NCI-H2196 (cell line): ENCODE results near the gene REC114.
"Not testable (repeated sequence)": the region's sequence is repeated elsewhere in the genome, so short reads cannot be mapped to it uniquely, and the experiment has no call there.

ENCODE experiments used
- DNase-seq: peaks from one replicate; lab custom pipeline; 2025; ENCODE audit not compliant: unreplicated experiment; lab: John Stamatoyannopoulos, UW

REC114 gene

GRCh38 chr15:73573037-73573436 is 130.1 kb downstream of the REC114 start:
- DNase-seq = no peak

GRCh38 chr15:73573572-73573971 is 130.6 kb downstream of the REC114 start:
- peak; percentile 4 for DNase-seq

DNA sequence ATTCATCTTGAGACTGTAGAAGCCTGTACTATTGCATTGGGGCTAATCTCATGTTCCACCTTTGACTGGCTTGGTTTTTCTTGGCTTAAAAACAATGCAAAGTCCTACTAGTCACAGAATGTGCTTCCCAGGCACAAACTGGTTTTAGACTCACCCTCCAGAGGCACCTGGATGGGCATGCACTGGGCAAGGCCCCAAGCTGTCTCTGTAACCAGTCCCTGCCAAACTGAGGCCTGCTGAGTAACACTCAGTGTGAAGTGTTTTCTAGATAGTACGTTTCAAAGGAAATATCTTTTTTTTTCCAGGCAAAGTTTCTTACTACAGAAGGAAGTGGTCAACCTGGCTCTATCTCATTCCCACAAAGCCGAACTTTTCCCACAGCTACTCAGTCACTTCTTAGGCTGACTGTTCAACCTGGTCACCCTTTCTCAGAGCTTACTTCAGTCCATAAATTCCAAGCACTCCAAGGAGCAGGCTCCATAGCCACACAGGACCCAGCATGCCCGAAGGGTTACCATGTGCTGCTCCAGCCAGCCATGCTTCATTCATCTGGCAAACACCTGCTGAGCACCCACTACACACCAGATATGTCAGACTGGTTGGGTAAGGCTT is 132.8 kb downstream of the REC114 start:
- no peak for DNase-seq

DNA sequence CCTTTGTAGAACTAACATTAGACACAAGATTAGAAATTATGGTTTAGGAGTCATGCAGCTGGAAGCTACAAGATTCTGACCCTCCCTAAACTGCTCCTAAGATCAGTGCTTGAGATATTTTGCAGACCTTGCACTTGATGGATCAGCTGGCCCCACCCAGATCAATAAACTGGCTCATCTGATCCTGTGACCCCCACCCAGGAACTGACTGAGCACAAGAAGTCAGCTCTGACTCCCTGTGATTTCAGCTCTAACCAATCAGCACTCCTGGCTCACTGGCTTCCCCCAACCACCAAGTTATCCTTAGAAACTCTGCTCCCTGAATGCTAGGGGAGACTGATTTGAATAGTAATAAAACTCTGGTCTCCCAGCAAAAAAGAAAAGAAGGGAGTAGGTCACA is 134.6 kb downstream of the REC114 start:
- DNase-seq = not testable (repeated sequence)

DNA sequence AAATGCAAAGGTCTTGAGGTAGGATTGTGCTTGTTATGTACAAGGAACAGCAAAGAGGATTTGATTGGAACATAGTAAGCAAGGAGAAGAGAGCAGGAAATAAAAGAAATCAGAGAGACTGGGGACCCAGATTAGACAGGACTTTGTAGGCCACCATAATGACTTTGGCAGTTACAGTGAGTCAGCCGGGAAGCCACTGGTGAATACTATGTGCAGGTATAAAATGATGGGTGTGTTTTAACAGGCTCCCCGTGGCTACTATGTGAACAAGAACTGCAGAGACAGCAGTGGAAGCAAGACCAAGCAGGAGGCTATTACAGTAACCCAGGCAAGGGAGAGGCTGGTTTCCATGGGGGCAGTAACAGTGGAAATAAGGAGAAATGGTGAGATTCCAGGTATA is 135.1 kb downstream of the REC114 start:
- no peak for DNase-seq

- no peak for DNase-seq
These were observed 140.0 kb downstream of the REC114 start for GRCh38 chr15:73582851-73583379.

DNA sequence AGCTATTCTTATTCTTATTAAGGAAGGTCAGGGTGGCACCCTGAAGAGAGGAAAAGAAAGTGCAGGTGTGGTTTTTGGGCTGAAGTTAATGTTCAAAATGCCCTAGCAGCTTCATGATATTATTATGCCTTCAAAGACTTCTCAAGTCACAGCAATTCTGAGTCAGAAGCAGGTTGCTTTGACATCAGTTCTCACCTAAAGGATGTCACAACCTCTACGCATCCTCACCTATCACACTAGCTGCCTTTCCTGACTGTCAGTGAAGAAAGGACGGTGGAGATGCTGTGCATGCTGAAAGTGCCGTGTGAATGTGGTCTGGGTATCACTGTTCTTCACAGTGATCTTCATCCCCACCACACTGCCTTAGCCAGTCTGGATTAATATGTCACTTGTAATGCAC is 140.6 kb downstream of the REC114 start:
- DNase-seq = no peak

DNA sequence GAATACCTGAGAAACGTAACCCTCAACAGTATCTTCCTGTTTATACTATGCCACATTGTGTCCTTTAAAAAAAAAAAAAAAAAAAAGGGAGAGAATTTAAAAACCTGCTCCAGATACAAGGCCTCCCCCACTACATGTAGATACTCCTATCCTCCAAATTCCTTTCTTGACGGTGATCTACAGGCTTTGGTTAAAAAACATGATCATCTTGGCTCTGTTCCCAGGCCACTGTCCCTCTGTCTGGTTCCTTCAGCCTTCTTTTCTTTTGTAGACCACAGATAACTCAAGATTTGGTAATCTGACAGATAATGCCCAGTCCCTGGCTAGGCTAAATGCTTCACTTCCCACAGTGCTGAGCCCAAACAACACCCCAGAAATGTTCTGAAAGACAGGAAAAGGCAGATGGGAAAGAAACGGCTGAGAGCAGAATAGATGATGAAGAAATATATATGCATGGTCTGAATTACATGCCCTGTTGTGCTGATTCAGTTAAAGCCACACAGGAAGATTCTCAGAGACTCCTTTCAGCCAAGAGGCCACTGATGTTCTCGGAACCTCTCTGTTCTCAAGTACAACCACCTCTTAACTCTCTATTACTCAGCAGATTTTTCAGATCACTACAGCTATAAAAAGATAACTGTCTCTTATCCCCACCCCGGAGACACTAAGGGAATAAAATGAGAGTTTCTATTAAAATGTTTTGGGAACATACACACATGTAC is 141.9 kb downstream of the REC114 start:
- no peak for DNase-seq

DNA sequence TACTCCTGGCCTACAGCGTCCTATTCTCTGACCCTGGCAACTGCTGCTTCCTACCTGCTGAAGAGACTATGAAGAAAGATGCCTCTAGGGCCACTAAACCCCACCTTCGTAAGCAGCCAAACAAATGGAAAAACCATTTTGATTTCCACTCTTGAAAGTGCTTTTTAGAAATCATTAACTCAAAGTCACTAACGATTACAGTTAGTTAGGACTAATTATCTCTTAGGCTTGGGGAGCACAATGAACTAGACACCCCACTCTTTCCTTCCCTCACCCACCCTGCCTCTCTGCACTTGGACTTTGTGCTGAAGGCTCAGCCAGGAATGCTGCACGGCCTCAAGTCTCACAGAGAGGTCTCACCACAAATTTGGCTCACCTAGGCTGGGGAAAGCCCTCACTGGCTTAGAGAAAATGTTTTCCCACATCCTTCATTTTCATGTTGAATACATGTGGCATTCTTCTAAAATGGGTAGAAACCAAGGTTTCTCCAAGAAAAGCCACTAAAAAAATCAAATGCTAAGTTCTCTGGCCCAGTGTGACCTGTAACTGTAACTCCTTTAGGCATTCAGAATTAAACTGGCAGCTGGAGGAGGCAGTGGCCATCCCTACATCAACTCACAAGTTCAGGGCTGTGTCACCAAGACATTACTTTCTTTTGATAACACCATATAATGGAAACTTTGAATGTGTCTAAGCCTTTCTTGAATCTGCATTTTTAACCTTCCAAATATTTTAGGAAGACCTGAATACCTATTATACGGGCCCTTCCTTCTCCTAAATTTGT is 143.1 kb downstream of the REC114 start:
- DNase-seq = no peak

DNA sequence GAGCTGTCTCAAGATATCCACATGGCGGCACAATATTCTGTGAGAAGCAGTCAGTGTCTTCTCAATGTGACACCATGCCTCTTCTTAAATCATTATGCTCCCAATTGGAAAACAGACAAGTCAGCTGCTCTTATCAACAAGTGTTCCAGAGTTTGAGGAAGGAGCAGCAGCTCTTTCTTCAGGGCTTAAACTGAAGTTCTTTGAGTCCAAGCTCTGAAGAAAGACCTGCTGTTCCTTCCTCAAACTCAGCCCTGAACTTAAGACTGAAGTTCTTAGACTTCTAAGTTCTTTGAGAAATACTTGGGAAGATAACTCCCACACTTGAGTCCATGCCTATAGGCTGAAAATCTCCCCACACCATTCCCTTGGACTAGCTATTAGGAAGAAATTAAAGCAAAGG is 146.8 kb downstream of the REC114 start:
- DNase-seq = no peak

DNA sequence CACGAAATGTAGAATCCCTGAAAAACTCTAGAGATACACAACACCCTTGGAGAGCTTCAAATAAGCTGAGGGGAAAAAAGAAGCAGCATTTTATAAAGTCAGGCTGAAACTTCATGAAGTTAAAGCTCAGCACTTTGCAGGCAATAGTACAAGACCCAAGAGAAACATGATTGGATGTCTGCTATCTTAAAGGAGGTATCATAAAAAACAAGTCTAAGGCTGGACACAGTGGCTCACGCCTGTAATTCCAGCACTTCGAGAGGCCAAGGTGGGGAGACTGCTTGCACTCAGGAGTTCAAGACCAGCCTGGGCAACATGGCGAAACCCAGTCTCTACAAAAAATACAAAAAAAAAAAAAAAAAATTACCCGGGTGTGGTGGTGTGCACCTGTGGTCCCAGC is 147.3 kb downstream of the REC114 start:
- DNase-seq = no peak

DNA sequence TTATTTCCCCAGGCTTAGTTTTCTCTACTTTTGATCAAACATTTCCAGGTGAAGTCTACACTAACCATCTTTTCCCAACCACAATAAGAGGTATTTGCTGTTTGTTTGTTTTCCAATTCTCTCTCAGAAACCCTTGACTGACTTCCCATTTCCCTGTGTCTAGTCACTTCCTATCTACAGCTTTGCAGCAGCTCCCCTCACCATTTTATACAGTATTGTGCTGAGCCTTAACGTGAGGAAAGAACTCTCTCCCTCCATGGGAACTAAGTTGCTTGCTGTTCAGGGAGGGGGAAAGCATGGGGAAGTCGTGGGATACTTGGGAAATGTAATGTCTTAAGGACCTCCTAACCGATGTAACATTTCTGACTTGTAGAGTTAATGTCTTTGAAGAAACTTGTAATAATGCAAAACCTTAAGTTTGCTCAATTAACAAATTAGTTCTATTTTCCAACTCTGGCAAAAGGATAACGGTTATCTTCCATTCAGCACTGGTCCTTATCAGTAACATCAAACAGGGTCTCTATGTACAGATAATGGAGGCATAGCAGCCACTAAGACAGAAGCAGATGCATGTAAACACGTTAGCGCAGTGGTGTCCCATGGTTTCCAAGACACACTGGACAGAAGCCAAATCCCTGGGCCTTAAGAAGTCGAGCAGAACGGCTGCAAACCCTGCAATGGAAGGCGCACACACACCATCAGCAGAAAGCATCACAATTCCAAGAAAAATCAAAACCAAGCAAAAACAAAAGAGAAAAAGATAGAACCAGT is 150.5 kb downstream of the REC114 start:
- DNase-seq = no peak

- no peak for DNase-seq
These were observed 151.1 kb downstream of the REC114 start for GRCh38 chr15:73594109-73594508.

DNA sequence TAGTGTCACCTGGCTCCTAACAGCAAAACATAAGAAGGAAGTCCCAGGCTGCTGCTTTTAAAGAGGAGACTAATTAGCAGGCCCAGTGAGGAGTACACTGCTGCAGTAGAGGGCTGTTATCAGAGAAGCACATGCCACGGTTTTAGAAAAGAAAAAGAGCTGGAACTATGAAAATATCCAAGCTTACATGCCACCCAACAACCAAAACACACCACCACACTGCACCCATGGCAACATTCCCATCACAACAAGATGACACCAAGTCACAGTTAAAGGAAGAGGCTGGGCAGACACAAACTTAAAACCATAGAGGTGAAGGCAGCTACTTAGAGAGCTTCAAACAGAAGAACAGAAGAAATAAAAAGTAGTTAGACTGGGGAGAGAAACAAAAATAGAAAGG is 153.2 kb downstream of the REC114 start:
- no peak for DNase-seq

- DNase-seq = no peak
These were observed 154.2 kb downstream of the REC114 start for GRCh38 chr15:73597036-73597638.

DNA sequence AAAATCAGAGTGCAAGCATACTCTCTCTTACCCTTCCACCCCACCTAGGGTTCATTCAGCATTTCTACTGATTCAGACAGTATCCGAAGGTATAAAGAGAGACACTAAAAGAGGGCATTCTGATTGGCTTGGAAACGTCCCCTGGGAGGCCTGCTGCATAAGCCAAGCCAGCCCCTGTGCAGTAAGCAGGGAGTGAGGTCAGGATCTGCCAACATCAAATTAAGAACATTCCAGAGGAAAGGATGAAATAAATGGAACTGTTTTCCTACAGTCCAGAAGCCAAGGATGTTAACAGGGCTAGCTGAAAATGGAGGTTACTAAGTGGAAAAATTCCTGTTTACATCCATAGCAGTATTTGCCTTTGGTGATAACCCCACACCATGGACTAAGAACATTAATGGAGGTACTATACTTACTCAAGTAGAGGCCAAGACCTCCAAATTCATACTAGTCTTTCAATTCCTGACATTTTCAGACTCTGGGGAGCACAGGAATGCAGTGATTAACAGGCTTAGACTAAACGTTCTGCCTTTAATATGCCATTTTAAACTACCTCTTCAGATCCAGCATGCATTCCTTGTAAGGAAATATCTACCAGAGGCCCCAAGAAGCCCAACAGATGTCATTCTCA is 155.7 kb downstream of the REC114 start:
- no peak for DNase-seq

- no peak for DNase-seq
These were observed 157.0 kb downstream of the REC114 start for GRCh38 chr15:73599934-73600333.

GRCh38 chr15:73600413-73601335 is 157.7 kb downstream of the REC114 start:
- DNase-seq = no peak
